Liver (tissue), 9 donors: ENCODE data around the gene PTPN4. TPM values are rescaled to one million over a fixed set of nuclear protein-coding genes. Genes with fewer than 3 reads are reported as not detected.

Source experiments
- DNase-seq: peaks from one replicate; pipeline ENCODE4 v3.0.0-alpha.2; 2017; ENCODE audit warnings: low spot score
- H3K27ac ChIP-seq, 2 donors: one replicate each; pipeline ENCODE4 v1.7.0; 2013; ENCODE audit warnings: inconsistent platforms in 2 of 2, low read length in 2 of 2, control low read depth in 1 of 2, low read depth in 1 of 2, mild to moderate bottlenecking in 1 of 2
- H3K27me3 ChIP-seq, 4 donors: one replicate each; pipeline versions ENCODE4 v1.6.1 to v1.7.0; 2013; ENCODE audit warnings: low read length in 3 of 4, inconsistent platforms in 1 of 4, mild to moderate bottlenecking in 1 of 4, moderate library complexity in 1 of 4; ENCODE audit not compliant: control insufficient read depth in 4 of 4, insufficient read depth in 4 of 4
- H3K36me3 ChIP-seq, 4 donors: one replicate each; pipeline versions ENCODE4 v1.6.1 to v1.7.0; 2013; ENCODE audit warnings: low read length in 3 of 4, mild to moderate bottlenecking in 3 of 4, low read depth in 1 of 4, moderate library complexity in 1 of 4; ENCODE audit not compliant: control insufficient read depth in 4 of 4, insufficient read depth in 3 of 4
- H3K4me1 ChIP-seq, 4 donors: one replicate each; pipeline versions ENCODE4 v1.6.1 to v1.7.0; 2013; ENCODE audit warnings: low read length in 3 of 4, mild to moderate bottlenecking in 3 of 4, moderate library complexity in 1 of 4; ENCODE audit not compliant: control insufficient read depth in 4 of 4, insufficient read depth in 4 of 4
- H3K4me3 ChIP-seq, 3 donors: one replicate each; pipeline versions ENCODE4 v1.6.1 to v1.7.0; 2013; ENCODE audit warnings: low read length in 3 of 3, control low read depth in 1 of 3, low read depth in 1 of 3, mild to moderate bottlenecking in 1 of 3
- H3K9ac ChIP-seq, 2 donors: one replicate each; pipeline ENCODE4 v1.7.0; 2013; ENCODE audit warnings: low read length in 2 of 2, mild to moderate bottlenecking in 2 of 2, moderate library complexity in 2 of 2, control low read depth in 1 of 2, low read depth in 1 of 2
- H3K9me3 ChIP-seq, 4 donors: one replicate each; pipeline versions ENCODE4 v1.6.1 to v1.7.0; 2013; ENCODE audit warnings: low read length in 3 of 4; ENCODE audit not compliant: control insufficient read depth in 4 of 4
- ATF3 ChIP-seq: IDR thresholded peaks from 2 replicates; pipeline ENCODE4 v1.6.1; 2016; ENCODE audit warnings: antibody characterized with exemption
- EGR1 ChIP-seq, 2 donors: IDR thresholded peaks; 2 replicates each; pipeline ENCODE4 v1.6.1; 2016 to 2018; ENCODE audit warnings: antibody characterized with exemption in 2 of 2, low read depth in 2 of 2
- FOXA1 ChIP-seq: IDR thresholded peaks from 2 replicates; pipeline ENCODE4 v1.6.1; 2016; ENCODE audit warnings: antibody characterized with exemption
- FOXA2 ChIP-seq: IDR thresholded peaks from 2 replicates; pipeline ENCODE4 v1.6.1; 2016; ENCODE audit warnings: antibody characterized with exemption
- GABPA ChIP-seq, 2 donors: IDR thresholded peaks in 1 of 2; conservative IDR thresholded peaks in 1 of 2; 2 replicates each; pipeline ENCODE4 v1.6.1; 2016; ENCODE audit warnings: antibody characterized with exemption in 2 of 2, mild to moderate bottlenecking in 1 of 2, moderate library complexity in 1 of 2
- HNF4A ChIP-seq, 2 donors: conservative IDR thresholded peaks; 2 replicates each; pipeline ENCODE4 v1.6.1; 2016; ENCODE audit warnings: antibody characterized with exemption in 2 of 2, mild to moderate bottlenecking in 2 of 2
- JUND ChIP-seq, 2 donors: IDR thresholded peaks; 2 replicates each; pipeline ENCODE4 v1.6.1; 2016; ENCODE audit warnings: antibody characterized with exemption in 2 of 2
- NR2F2 ChIP-seq: IDR thresholded peaks from 2 replicates; pipeline ENCODE4 v1.6.1; 2016; ENCODE audit warnings: antibody characterized with exemption
- RAD21 ChIP-seq, 2 donors: IDR thresholded peaks; 2 replicates each; pipeline ENCODE4 v1.6.1; 2016; ENCODE audit warnings: antibody characterized with exemption in 2 of 2, mild to moderate bottlenecking in 2 of 2
- RXRA ChIP-seq, 2 donors: IDR thresholded peaks; 2 replicates each; pipeline ENCODE4 v1.6.1; 2017 to 2018; ENCODE audit warnings: antibody characterized with exemption in 2 of 2, mild to moderate bottlenecking in 1 of 2
- SP1 ChIP-seq: IDR thresholded peaks from 2 replicates; pipeline ENCODE4 v1.6.1; 2018; ENCODE audit warnings: antibody characterized with exemption, mild to moderate bottlenecking
- TAF1 ChIP-seq: conservative IDR thresholded peaks from 2 replicates; pipeline ENCODE4 v1.6.1; 2016; ENCODE audit warnings: antibody characterized with exemption, mild to moderate bottlenecking
- YY1 ChIP-seq: IDR thresholded peaks from 2 replicates; pipeline ENCODE4 v1.6.1; 2016; ENCODE audit warnings: antibody characterized with exemption, mild to moderate bottlenecking
- WGBS: extraction: QIAGEN DNeasy Blood & Tissue Kit; methylation state at CpG from one replicate; pipeline ENCODE4 v1.1.7; 2013; 5-methylcytosine and 5-hydroxymethylcytosine counted together
- polyA plus RNA-seq, 2 donors: library from polyadenylated mRNA; stranded (reverse) in 1 of 2; unstranded in 1 of 2; fragments of 200-250 nt in 1 of 2; fragments of >200 nt in 1 of 2; fragmentation: Nextera tagmentation in 1 of 2; extraction: Ambion mirVana in 1 of 2; gene quantifications; one replicate each; pipeline versions ENCODE4 v1.2.1 to v1.2.3, GENCODE V29; 2013 to 2015
- total RNA-seq, 2 donors: library from RNA; depleted of rRNA; stranded (reverse); fragments of >200 nt; gene quantifications; one replicate each; pipeline ENCODE4 v1.2.3, GENCODE V29; 2014
- TF ChIP-seq, protein P1 (sequence below): IDR thresholded peaks from 2 replicates; pipeline ENCODE4 v1.6.1; 2016; ENCODE audit warnings: antibody characterized with exemption, mild to moderate bottlenecking
- TF ChIP-seq, protein P2 (sequence below): fragments of 150-350 bp; IDR thresholded peaks from 2 replicates; pipeline ENCODE4 v1.5.1; 2017; ENCODE audit warnings: improper control_type of control experiment, low read depth, low read length; ENCODE audit not compliant: missing input control
- donor health status: healthy.
- donor health status: healthy.
- donor health status: healthy.
- donor health status: healthy.
- donor health status: healthy.

Gene PTPN4
- total and polyA plus RNA-seq, 4 donors, result 4.2 to 34.6 (median 9.5) TPM

DNA sequence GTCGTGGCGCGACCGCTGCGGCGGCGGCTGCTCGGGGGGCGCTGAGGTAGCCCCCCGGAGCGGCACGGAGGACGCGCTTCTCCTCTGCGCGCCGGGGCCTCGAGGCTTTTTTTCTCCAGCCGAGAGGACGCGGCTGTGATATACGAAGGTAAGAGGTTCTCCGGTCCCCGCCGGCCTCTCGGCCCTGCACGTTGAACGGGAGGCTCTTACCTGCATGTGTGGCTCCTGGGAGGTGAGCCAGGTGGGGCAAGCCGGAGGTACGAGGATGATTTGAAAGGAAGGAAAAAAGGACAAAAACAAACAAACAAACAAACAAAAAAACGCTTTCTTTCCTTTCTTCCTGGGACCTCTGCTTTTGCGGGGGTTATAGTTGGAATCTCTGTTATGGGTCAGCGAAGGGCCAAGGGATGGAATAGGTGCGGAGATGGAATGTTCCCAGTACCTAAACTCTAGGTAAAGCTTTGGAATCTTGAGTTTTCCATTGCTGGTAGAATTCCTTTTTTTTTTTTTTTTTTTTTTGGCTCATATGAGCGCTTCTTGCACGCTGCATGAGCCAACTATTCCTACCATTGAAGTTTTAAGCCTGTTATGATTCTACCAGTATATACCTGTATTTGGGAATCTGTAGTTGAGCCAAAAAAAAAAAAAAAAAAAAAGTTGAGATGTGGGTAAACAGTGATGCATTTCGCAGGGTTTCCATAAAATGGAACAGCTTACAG is 674 bp downstream of the PTPN4 start:
- peak overlapping the region; percentile 65 to 98 (median 76) for H3K4me3 ChIP-seq
- H3K9me3 ChIP-seq, result no peaks in the 10 kb centered on the region
- H3K27me3 ChIP-seq, result no peaks in the 10 kb centered on the region
- no peak for DNase-seq
- no peaks in the 10 kb centered on the region for H3K36me3 ChIP-seq
- H3K9ac ChIP-seq, result peak overlapping the region; percentile 4 to 86
- H3K4me1 ChIP-seq, result peaks cover 5 to 51% (median 37%) of the 10 kb centered on the region in 4 donors
- 1% methylated on average over 37 of the region's 37 CpGs for WGBS
- TF ChIP-seq, protein P1, sequence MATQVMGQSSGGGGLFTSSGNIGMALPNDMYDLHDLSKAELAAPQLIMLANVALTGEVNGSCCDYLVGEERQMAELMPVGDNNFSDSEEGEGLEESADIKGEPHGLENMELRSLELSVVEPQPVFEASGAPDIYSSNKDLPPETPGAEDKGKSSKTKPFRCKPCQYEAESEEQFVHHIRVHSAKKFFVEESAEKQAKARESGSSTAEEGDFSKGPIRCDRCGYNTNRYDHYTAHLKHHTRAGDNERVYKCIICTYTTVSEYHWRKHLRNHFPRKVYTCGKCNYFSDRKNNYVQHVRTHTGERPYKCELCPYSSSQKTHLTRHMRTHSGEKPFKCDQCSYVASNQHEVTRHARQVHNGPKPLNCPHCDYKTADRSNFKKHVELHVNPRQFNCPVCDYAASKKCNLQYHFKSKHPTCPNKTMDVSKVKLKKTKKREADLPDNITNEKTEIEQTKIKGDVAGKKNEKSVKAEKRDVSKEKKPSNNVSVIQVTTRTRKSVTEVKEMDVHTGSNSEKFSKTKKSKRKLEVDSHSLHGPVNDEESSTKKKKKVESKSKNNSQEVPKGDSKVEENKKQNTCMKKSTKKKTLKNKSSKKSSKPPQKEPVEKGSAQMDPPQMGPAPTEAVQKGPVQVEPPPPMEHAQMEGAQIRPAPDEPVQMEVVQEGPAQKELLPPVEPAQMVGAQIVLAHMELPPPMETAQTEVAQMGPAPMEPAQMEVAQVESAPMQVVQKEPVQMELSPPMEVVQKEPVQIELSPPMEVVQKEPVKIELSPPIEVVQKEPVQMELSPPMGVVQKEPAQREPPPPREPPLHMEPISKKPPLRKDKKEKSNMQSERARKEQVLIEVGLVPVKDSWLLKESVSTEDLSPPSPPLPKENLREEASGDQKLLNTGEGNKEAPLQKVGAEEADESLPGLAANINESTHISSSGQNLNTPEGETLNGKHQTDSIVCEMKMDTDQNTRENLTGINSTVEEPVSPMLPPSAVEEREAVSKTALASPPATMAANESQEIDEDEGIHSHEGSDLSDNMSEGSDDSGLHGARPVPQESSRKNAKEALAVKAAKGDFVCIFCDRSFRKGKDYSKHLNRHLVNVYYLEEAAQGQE, result no peak
- TF ChIP-seq TAF1 (no peak), NR2F2 (no peak), RXRA (IDR thresholded peaks at IDR 0.05) (no peak), GABPA (IDR thresholded peaks at IDR 0.05 in 1 of 2, conservative IDR thresholded peaks at IDR 0.05 in 1 of 2) (no peak), EGR1 (IDR thresholded peaks at IDR 0.05; ENCODE audit: low read depth in 2 of 2) (no peak), FOXA1 (no peak), FOXA2 (no peak), HNF4A (conservative IDR thresholded peaks at IDR 0.05) (no peak), RAD21 (IDR thresholded peaks at IDR 0.05) (no peak), SP1 (no peak), ATF3 (no peak), YY1 (no peak)
- TF ChIP-seq, protein P2, sequence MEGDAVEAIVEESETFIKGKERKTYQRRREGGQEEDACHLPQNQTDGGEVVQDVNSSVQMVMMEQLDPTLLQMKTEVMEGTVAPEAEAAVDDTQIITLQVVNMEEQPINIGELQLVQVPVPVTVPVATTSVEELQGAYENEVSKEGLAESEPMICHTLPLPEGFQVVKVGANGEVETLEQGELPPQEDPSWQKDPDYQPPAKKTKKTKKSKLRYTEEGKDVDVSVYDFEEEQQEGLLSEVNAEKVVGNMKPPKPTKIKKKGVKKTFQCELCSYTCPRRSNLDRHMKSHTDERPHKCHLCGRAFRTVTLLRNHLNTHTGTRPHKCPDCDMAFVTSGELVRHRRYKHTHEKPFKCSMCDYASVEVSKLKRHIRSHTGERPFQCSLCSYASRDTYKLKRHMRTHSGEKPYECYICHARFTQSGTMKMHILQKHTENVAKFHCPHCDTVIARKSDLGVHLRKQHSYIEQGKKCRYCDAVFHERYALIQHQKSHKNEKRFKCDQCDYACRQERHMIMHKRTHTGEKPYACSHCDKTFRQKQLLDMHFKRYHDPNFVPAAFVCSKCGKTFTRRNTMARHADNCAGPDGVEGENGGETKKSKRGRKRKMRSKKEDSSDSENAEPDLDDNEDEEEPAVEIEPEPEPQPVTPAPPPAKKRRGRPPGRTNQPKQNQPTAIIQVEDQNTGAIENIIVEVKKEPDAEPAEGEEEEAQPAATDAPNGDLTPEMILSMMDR, result no peak
- H3K27ac ChIP-seq, result peak overlapping the region; percentile 95 to 97

DNA sequence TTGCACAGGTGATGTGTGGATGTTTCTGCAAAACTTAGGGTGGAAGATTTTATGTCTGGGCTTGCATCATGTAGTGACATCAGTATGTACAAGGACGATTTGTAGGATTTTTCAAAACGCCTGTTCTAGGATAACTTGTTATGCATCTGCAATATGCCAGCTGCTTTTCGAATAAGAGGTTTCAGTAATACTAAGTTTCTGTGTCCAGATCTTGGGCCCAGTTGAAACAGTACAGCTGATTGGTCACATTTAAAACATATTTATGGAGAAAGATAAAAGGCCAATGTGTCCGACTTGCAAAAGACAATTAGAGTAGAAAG is 1.2 kb downstream of the PTPN4 start:
- Histone ChIP-seq H3K27ac (no peak overlapping the region), H3K9ac (peak overlapping the region; percentile 53 to 86), H3K4me3 (peak overlapping the region; percentile 18 to 98 (median 65)), H3K4me1 (peaks cover 5 to 51% (median 35%) of the 10 kb centered on the region in 4 donors), H3K36me3 (no peaks in the 10 kb centered on the region), H3K9me3 (no peaks in the 10 kb centered on the region), H3K27me3 (no peaks in the 10 kb centered on the region)
- no peak for DNase-seq
- TF ChIP-seq ATF3, result peak; percentile 37
- no peak for TF ChIP-seq JUND (IDR thresholded peaks at IDR 0.05)
- 8% methylated on average over 4 of the region's 4 CpGs for WGBS
